RWPE2 (cell line): ENCODE results near the gene NPS.

Experiments used
- ATAC-seq: fragments of 200-7000 bp; cut with Tn5 transposase; 3 replicates; pipeline ENCODE4 v1.9.1; 2021; ENCODE audit warnings: low read depth
- DNase-seq: peaks from one replicate; pipeline ENCODE4 v3.0.0-alpha.2; 2020; ENCODE audit warnings: low spot score
- H3K27ac ChIP-seq: fragments of 450-650 bp; 2 replicates; pipeline ENCODE4 v1.5.1; 2017; ENCODE audit warnings: mild to moderate bottlenecking; ENCODE audit not compliant: poor library complexity, severe bottlenecking
- H3K27me3 ChIP-seq: fragments of 250-450 bp; sonication (Bioruptor Pico); 2 replicates; pipeline ENCODE4 v1.5.1; 2021; ENCODE audit warnings: mild to moderate bottlenecking, moderate library complexity; ENCODE audit not compliant: insufficient read depth, poor library complexity, severe bottlenecking
- H3K36me3 ChIP-seq: fragments of 250-450 bp; sonication (Bioruptor Pico); 2 replicates; pipeline ENCODE4 v1.5.1; 2020; ENCODE audit warnings: low read depth, mild to moderate bottlenecking, moderate library complexity
- H3K4me1 ChIP-seq: fragments of 250-450 bp; sonication (Bioruptor Pico); 2 replicates; pipeline ENCODE4 v1.5.1; 2021; ENCODE audit warnings: mild to moderate bottlenecking, moderate library complexity; ENCODE audit not compliant: insufficient read depth, poor library complexity, severe bottlenecking
- H3K4me3 ChIP-seq: fragments of 250-450 bp; sonication (Bioruptor Pico); 2 replicates; pipeline ENCODE4 v1.5.1; 2021; ENCODE audit warnings: mild to moderate bottlenecking, moderate library complexity; ENCODE audit not compliant: severe bottlenecking
- H3K9me3 ChIP-seq: fragments of 250-450 bp; sonication (Bioruptor Pico); 2 replicates; pipeline ENCODE4 v1.5.1; 2021; ENCODE audit warnings: mild to moderate bottlenecking, moderate library complexity; ENCODE audit not compliant: severe bottlenecking
- CTCF ChIP-seq: fragments of 450-650 bp; IDR thresholded peaks from one replicate; pipeline ENCODE4 v1.5.1; 2017; ENCODE audit warnings: mild to moderate bottlenecking, moderate library complexity; ENCODE audit not compliant: poor library complexity, severe bottlenecking

Gene NPS

GRCh38 chr10:127524229-127524628 lies 24.9 kb upstream of the NPS start:
- ATAC-seq (no peak), DNase-seq (no peak)
- no peaks in the 10 kb centered on the region for H3K4me1 ChIP-seq
- no peak overlapping the region for H3K27ac ChIP-seq
- TF ChIP-seq CTCF, result no peak
- H3K4me3 ChIP-seq, result no peak overlapping the region
- no peaks in the 10 kb centered on the region for H3K9me3 ChIP-seq
- no peaks in the 10 kb centered on the region for H3K27me3 ChIP-seq
- no peaks in the 10 kb centered on the region for H3K36me3 ChIP-seq

GRCh38 chr10:127524908-127525665 lies 24.0 kb upstream of the NPS start:
- no peak for TF ChIP-seq CTCF
- no peak overlapping the region for H3K27ac ChIP-seq
- no peaks in the 10 kb centered on the region for H3K9me3 ChIP-seq
- DNase-seq (no peak), ATAC-seq (peak; percentile 59)
- no peaks in the 10 kb centered on the region for H3K27me3 ChIP-seq
- H3K4me1 ChIP-seq, result no peaks in the 10 kb centered on the region
- no peaks in the 10 kb centered on the region for H3K36me3 ChIP-seq
- no peak overlapping the region for H3K4me3 ChIP-seq

- no peaks in the 10 kb centered on the region for H3K27me3 ChIP-seq
- ATAC-seq (no peak), DNase-seq (no peak)
- no peak for TF ChIP-seq CTCF
- no peaks in the 10 kb centered on the region for H3K9me3 ChIP-seq
- no peak overlapping the region for H3K27ac ChIP-seq
- H3K4me3 ChIP-seq, result no peak overlapping the region
- no peaks in the 10 kb centered on the region for H3K4me1 ChIP-seq
- H3K36me3 ChIP-seq, result no peaks in the 10 kb centered on the region
These were observed 23.4 kb upstream of the NPS start for GRCh38 chr10:127525686-127526085.

GRCh38 chr10:127526161-127526560 lies 22.9 kb upstream of the NPS start:
- TF ChIP-seq CTCF, result no peak
- H3K4me1 ChIP-seq, result no peaks in the 10 kb centered on the region
- no peaks in the 10 kb centered on the region for H3K36me3 ChIP-seq
- H3K4me3 ChIP-seq, result no peak overlapping the region
- H3K27ac ChIP-seq, result no peak overlapping the region
- no peaks in the 10 kb centered on the region for H3K9me3 ChIP-seq
- no peaks in the 10 kb centered on the region for H3K27me3 ChIP-seq
- DNase-seq (no peak), ATAC-seq (no peak)

- no peaks in the 10 kb centered on the region for H3K27me3 ChIP-seq
- no peak for ATAC-seq
- no peak for TF ChIP-seq CTCF
These were observed 21.8 kb upstream of the NPS start for GRCh38 chr10:127527320-127527719.

More at GRCh38 chr10:127527320-127527719, 21.8 kb upstream of the NPS start:
- no peaks in the 10 kb centered on the region for H3K9me3 ChIP-seq
- DNase-seq, result no peak
- no peak overlapping the region for H3K27ac ChIP-seq
- H3K4me3 ChIP-seq, result no peak overlapping the region
- H3K36me3 ChIP-seq, result no peaks in the 10 kb centered on the region
- no peaks in the 10 kb centered on the region for H3K4me1 ChIP-seq
